ENCODE measurements around the gene PAPOLA.

PAPOLA gene

DNA sequence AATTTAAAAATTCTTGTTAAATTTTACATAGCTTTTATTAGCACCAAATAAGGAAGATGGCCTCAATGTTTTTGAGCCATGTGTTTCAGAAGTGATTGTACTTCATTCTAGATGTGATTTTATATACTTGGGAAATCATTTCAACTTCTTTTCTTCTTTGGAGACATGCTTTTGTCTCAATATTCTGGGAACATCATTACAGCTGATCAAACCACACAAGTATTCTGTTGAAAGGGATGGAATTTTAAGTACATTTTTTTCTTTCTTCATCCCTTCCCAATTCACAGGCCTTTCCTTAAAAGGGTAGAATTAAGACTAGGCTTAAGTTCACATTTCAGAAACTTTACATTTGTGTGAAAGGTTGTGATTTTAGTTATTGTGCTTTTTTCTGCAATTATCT lies 66.4 kb downstream of the PAPOLA start:
- no peak for FAIRE-seq

- FAIRE-seq = no peak
Measured at GRCh38 chr14:96571311-96571710, 69.1 kb downstream of the PAPOLA start.

- FAIRE-seq = no peak
Measured at GRCh38 chr14:96573473-96574100, 71.4 kb downstream of the PAPOLA start.

GRCh38 chr14:96574171-96574632 lies 72.0 kb downstream of the PAPOLA start:
- FAIRE-seq = no peak

GRCh38 chr14:96574633-96575632 lies 72.8 kb downstream of the PAPOLA start:
- no peak for FAIRE-seq

DNA sequence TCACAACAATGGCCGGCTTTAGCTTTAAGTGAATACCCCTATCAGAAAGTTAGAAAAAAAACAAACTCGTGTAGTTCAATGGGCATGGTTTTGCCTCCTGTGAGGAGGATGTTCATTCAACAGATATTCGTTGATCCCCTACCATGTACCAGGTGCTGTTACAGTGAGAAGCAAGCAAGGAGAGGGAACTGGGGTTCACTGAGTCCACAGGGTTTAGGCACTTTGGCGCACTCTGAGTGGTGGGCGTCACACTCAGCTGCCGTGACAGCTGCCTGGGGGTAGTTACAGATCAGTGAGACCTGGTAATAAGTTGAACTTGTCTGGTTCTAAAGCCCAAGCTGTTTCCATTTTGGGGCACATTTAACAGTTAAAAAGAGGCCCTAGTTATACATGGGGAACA lies 74.2 kb downstream of the PAPOLA start:
- no peak for FAIRE-seq

DNA sequence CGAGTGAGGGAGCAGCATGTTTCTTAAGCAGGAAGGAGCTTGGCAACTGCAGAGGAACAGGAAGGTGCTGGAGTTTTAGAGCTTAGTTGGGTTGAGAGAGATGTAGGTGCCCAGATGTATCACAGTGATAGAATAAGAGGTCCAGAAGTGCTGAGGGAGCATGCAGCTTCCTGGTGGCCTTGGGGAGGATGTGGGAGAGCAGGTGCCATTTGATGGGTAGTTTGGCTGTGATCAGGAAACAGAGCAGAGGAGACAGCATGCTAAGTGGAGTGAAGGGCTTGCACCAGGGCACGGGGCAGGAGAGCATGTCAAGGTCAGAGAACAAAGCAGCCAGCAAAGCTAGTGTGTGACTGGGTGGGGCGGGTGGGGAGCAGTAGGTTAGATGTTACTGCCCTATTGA lies 74.8 kb downstream of the PAPOLA start:
- no peak for FAIRE-seq

DNA sequence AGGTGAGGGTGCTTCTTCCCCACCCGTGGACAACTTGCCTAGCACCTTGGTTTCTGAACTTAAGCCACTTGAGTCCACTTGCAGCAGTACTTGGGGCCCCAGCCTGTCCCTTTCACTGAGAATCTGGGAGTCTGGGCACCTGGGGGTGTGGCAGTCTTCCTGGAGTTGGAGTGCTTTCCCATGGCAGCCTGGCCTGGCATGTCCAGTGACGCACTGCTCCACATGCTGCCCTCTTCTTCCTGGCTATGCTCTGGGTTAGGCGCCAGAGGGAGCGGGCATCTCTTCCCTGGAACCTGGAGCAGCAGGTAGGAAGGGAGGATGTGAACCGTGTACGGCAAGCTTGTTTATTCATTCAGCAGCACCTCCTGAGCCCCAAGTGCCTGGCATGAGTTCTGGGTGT lies 76.4 kb downstream of the PAPOLA start:
- no peak for FAIRE-seq

DNA sequence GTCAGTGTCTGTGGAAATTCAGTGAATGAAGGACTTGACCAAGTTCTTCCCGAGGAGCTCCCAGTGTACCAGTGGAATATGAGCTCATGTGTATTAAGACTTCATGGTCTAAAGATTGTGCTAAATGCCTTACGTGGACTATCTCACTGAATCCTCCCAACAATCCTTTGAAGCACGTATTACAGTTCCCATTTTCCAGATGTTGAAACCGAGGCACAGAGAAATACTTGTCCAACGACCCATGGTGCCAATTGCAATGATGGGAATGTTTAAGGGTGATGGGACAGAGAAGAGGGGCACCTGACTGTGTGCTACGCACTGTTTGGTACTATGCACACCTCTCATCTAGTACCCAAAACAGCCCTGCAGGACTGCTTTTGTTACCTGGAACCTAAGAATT lies 77.2 kb downstream of the PAPOLA start:
- no peak for FAIRE-seq

DNA sequence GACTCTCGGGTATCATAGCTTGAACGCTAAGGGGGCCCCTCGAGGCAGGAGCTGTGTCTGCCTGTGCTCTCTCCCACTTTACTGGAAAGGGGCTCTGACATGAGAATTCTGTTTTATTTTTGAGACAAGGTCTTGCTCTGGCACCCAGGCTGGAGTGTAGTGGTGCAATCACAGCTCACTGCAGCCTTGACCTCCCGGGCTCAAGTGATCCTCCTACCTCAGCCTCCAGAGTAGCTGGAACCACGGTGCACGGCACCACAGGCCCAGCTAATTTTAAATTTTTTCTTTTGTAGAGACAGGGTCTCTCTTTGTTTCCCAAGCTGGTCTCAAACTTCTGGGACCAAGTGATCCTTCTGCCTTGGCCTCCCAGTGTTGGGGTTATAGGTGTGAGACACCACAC lies 77.7 kb downstream of the PAPOLA start:
- no peak for FAIRE-seq

DNA sequence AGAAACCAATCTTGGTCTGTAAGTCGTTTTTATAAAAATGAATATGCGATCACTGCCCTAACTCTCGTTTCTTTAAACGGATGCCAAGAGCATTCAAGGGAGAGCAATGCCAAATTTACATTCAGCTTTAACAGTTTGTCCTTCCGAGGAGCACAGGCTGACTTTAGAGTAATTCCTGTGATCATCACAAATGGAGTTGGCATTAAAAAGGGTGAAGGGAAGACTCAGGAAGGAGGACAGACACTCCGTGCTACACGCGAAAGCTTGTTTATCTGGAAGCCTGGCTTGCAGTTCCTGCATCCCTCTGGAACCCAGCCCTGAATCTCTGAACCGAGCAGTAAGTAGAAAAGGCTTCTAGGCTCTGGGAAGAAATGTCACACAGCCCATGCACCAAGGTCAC lies 78.4 kb downstream of the PAPOLA start:
- FAIRE-seq = no peak

GRCh38 chr14:96581026-96581425 lies 78.8 kb downstream of the PAPOLA start:
- no peak for FAIRE-seq

DNA sequence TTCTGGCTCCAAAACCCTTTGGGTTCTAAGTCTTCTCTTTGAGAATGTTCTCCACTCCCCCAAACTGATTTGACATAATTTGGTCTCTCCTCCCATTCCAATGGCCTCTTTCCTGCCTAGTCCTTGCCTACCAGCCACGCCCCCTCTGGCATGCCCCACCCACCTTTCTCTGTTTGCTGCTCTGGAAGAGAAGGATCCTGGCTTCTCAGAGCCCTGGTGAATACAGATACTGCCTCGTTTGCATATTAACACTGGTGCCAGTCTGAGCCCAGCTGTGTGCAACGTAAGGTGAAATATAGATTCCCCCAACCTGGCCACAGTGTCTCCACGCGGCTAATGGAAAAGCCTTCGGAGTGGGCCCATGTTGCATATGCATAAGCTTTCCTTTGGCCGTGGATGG lies 79.7 kb downstream of the PAPOLA start:
- FAIRE-seq = no peak

- FAIRE-seq = no peak
Measured at GRCh38 chr14:96582411-96582961, 80.3 kb downstream of the PAPOLA start.

GRCh38 chr14:96582995-96583394 lies 80.8 kb downstream of the PAPOLA start:
- FAIRE-seq = no peak

DNA sequence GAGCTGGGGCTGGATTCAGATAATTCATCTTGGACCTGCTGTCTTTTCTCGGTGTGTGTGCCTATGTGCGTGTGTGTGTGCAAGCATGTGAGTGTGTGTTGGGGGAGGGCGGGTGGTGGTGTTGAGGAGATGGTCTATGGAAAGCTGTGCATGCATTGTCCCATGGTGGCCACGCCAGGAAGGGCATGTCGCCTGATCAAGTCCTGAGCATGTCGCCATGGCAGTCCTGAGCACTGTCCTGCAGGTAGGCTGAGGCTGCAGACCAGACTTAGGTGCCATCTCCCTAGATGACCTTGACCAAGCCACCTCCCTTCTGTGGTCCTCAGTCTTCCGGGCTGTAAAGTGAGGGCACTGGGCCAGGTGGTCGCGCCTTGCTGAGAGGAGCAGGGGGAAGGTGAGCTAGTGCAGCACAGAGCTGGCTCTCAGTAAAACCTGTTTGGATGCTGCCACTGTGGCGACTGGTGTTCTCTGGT lies 81.4 kb downstream of the PAPOLA start:
- no peak for FAIRE-seq

GRCh38 chr14:96584199-96584906 lies 82.2 kb downstream of the PAPOLA start:
- no peak for FAIRE-seq

DNA sequence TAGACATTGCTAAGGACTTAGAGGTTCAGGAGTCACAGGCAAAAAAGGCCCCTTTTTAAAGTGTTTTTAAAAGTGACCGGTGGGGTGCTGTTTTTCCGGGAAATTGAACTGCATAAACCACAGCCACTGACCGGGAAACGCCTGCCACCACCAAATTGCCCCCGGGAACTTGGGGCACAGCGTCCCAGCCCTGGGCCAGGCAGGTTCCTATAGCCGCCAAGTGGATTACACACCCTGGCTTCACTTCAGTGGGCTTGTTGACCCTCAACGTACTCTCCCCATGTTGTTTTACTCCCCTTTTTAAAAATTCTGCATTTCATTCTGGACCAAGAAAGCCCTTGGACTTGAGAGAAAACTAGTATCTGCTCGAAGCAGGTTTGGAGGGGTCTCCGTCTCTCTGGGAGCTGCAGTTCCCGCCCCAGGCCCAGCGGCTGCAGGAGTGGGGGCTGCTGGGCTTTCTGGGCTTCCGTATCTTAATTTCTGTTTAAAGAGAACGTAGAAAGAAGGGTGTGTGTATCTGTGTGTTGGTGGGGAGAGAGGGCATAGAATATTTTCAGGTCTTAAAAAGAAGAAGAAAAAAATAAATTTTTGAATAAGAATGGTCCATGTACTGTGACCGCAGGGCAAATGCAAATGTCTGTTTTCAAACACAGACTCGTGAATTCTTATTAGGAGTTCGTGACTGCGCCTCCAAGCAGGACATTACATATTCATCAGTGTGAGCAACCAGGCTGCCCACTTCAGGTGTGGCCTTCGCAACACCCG lies 82.9 kb downstream of the PAPOLA start:
- no peak for FAIRE-seq

GRCh38 chr14:96585672-96586013 lies 83.5 kb downstream of the PAPOLA start:
- FAIRE-seq = no peak

GRCh38 chr14:96586056-96586455 lies 83.9 kb downstream of the PAPOLA start:
- FAIRE-seq = no peak

GRCh38 chr14:96586921-96587822 lies 85.0 kb downstream of the PAPOLA start:
- no peak for FAIRE-seq

All from islet of Langerhans (tissue), 1 donor.